Measurements from ENCODE around the gene NBEA.
"Not testable (repeated sequence)": the region's sequence is repeated elsewhere in the genome, so short reads cannot be mapped to it uniquely, and the experiment has no call there.

NBEA gene

DNA sequence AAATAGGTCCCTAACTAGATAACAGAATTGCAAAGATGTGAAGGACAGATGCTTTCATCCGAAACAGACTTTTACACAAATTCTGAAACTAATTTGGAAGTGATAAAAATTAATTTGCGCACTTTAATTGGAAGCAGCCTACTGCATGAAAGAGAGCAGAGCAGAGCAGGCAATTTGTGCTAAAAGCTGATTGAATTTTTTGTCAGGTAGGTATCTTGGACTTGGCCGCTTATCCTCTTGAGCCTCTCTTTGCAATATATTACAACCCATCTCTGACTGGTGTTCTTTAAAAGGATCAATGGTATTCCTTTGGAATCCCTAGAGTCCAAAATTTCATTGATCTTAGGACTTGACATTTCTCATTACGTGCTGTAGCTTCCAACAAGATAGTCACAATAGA is 717.7 kb downstream of the NBEA start:
- TF ChIP-seq, protein P1, sequence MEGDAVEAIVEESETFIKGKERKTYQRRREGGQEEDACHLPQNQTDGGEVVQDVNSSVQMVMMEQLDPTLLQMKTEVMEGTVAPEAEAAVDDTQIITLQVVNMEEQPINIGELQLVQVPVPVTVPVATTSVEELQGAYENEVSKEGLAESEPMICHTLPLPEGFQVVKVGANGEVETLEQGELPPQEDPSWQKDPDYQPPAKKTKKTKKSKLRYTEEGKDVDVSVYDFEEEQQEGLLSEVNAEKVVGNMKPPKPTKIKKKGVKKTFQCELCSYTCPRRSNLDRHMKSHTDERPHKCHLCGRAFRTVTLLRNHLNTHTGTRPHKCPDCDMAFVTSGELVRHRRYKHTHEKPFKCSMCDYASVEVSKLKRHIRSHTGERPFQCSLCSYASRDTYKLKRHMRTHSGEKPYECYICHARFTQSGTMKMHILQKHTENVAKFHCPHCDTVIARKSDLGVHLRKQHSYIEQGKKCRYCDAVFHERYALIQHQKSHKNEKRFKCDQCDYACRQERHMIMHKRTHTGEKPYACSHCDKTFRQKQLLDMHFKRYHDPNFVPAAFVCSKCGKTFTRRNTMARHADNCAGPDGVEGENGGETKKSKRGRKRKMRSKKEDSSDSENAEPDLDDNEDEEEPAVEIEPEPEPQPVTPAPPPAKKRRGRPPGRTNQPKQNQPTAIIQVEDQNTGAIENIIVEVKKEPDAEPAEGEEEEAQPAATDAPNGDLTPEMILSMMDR (IDR thresholded peaks at IDR 0.05; ENCODE audit: low read depth, low read length): no peak
- no peak for DNase-seq (ENCODE audit: low read depth in 2 of 2)
- no peak overlapping the region for H3K4me3 ChIP-seq (replicated peaks in 1 of 2; ENCODE audit: low read depth in 2 of 2, low read length in 2 of 2)

GRCh38 chr13:35664747-35665146 is 722.7 kb downstream of the NBEA start:
- H3K4me3 ChIP-seq (replicated peaks in 1 of 2; ENCODE audit: low read depth in 2 of 2, low read length in 2 of 2): no peak overlapping the region
- DNase-seq (ENCODE audit: low read depth in 2 of 2): no peak
- TF ChIP-seq, protein P1 (IDR thresholded peaks at IDR 0.05; ENCODE audit: low read depth, low read length): no peak

- TF ChIP-seq, protein P1 (IDR thresholded peaks at IDR 0.05; ENCODE audit: low read depth, low read length): no peak
- DNase-seq (ENCODE audit: low read depth in 2 of 2): no peak
- no peak overlapping the region for H3K4me3 ChIP-seq (replicated peaks in 1 of 2; ENCODE audit: low read depth in 2 of 2, low read length in 2 of 2)
These were observed 727.3 kb downstream of the NBEA start for GRCh38 chr13:35669321-35669720.

DNA sequence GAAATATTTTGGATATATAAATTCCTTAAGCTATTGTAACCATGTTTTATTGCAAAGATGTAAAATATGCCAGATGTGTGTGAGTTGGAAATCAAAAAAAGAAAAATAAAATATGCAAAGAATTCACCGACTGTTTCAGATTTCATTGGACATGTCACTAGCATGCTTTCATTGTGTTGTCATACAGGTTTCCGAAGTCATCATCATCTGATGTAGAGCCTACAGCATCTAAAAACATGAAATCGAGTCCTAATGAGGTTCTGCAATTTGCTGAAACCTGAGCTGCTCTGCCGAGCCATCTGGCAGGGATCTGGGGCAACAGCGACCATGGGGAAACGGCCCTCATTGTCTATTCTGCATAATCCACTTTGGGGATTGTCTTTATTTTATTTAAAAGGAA is 730.5 kb downstream of the NBEA start:
- H3K4me3 ChIP-seq (replicated peaks in 1 of 2; ENCODE audit: low read depth in 2 of 2, low read length in 2 of 2): no peak overlapping the region
- DNase-seq (ENCODE audit: low read depth in 2 of 2): no peak
- TF ChIP-seq, protein P1 (IDR thresholded peaks at IDR 0.05; ENCODE audit: low read depth, low read length): no peak

GRCh38 chr13:35675651-35676050 is 733.6 kb downstream of the NBEA start:
- no peak overlapping the region for H3K4me3 ChIP-seq (replicated peaks in 1 of 2; ENCODE audit: low read depth in 2 of 2, low read length in 2 of 2)
- DNase-seq (ENCODE audit: low read depth in 2 of 2): no peak

DNA sequence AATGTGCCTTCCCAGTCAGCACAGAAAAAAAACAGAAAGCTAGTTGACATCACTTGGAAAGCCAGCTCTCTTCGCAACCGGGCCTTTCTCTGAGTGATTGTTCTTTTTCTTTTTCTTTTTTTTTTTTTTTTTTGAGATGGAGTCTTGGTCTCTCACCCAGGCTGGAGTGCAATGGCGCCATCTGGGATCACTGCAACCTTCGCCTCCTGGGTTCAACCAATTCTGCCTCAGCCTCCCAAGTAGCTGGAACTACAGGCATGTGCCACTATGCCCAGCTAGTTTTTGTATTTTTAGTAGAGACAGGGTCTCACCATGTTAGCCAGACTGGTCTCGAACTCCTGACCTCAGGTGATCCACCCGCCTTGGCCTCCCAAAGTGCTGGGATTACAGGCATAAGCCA is 735.8 kb downstream of the NBEA start:
- DNase-seq (ENCODE audit: low read depth in 2 of 2); H3K4me3 ChIP-seq (replicated peaks in 1 of 2; ENCODE audit: low read depth in 2 of 2, low read length in 2 of 2): not testable (repeated sequence)

More at GRCh38 chr13:35675651-35676050, 733.6 kb downstream of the NBEA start:
- TF ChIP-seq, protein P1 (IDR thresholded peaks at IDR 0.05; ENCODE audit: low read depth, low read length): no peak

GRCh38 chr13:35681685-35682084 is 739.6 kb downstream of the NBEA start:
- no peak for DNase-seq (ENCODE audit: low read depth in 2 of 2)
- TF ChIP-seq, protein P1 (IDR thresholded peaks at IDR 0.05; ENCODE audit: low read depth, low read length): no peak
- H3K4me3 ChIP-seq (replicated peaks in 1 of 2; ENCODE audit: low read depth in 2 of 2, low read length in 2 of 2): no peak overlapping the region

All from cardiac fibroblast (primary cell).